Stimulated activated CD4-positive, alpha-beta T cell treated with anti-CD3 and anti-CD28 coated beads, Interleukin-15, amount 100 ng/mL, for 24 hours (primary cell): ENCODE results near the gene COL5A3.
"Not testable (repeated sequence)": the region's sequence is repeated elsewhere in the genome, so short reads cannot be mapped to it uniquely, and the experiment has no call there.

Source experiments
- DNase-seq: peaks from one replicate; pipeline ENCODE4 v3.0.0-alpha.2; 2020

The COL5A3 gene

DNA sequence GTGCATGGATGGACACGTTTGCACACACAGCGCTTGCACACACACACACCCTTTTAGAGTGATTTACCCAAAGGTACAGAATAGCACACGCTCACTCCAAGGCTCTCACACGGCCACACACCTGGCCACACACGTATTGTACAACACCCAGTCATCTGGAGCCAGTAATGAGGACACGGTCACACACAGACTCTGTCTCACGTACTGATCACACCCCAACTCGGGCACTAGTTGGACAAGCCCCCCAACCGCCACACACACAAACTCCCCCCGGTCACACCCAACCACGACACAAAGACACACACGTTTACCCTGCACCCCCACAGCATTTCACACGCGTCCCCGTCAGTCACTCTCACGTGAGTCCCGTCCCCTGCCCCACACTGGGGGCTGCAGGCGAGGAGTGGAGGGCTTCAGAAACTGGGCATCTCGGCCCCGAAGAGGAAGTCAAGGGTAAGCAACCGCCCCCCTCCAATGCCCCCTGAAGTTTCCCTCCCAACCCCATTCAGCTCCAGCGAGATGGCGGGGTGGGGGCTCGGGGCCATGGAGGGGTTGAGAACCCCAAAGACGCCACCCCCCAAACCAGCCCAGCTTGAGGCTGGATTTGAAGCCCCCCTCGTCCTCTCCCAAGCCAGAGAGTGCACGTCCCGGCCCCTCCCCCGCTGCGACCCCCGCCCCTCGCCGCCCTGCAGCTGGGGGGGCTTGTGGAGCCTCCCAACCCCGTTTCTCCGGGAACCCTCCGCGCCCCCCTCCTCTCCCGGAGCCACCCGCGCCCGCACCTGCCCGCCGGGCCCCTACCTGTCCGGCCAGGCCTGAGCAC is 74.6 kb downstream of the COL5A3 start:
- no peak for DNase-seq

DNA sequence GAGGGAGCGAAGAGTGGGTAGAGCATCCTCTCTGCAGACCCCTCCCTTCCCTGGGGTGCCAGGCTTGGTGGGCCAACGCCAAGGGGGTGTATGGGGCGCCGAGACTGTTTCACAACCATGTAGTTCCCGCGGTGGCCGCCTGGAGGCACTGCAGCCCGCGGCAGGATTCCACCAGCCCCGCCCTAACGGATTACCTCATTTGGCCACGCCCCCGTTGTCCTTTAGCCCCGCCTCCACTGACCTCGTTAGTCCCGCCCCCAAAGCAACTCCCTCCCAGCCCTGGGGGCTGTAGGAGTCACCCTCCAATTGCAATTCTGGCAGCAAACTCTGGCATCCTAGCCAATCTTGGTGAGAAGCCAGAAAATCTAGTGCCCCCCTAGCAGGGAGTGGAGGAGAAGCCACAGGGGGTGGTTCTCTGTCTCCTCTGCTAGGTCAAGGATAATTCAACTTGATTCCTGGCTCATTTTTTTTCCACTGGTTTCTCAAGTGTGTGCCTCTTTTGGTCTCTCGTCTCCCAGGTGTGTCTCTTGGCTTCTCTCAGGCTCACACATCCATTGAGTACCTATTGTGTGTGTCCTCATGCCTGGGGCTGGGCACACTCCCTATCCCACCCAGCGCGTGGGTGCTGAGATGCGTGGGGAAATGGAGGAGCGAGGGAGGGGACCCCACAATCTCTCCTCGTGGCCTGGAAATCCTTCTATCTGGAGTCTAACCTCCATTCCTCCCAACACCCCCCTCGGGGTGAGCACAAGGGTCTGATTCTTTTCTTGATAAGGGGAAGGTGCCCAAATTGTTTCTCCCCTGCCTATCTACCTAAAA is 76.0 kb downstream of the COL5A3 start:
- peak; percentile 88 for DNase-seq

DNA sequence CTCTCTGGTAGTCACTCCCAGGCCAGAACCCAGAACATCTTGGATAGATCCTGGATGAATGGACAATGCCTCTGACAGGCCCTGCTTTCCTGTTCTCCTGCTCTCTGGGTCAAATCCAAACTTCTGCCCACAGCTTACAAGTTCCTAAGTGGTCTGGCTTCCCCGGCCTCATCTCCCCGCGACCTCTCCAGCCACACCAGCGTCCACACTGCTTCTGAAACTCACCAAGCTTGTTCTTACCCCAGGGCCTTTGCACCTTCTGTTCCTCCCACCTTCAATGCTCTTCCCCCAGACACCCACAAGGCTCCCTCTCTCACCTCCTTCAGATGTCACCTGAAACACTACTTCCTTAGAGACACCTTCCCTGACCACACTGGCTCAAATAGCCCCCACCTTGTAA is 77.5 kb downstream of the COL5A3 start:
- DNase-seq: no peak

DNA sequence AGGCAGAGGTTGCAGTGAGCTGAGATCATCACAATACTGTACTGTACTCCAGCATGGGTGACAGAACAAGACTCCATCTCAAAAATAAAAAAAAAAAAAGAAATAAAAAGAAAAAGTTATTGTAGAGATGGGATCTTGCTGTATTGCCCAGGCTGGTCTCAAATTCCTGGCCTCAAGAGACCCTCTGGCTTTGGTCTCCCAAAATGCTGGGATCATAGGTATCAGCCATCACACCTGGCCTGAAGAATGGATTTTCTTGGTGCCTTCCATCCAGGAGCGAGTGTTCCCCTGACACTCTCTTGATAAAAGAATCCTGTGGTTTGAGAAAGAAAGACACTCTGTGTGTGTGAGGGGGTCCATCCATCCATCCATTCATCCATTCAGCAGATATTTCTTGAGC is 78.7 kb downstream of the COL5A3 start:
- no peak for DNase-seq

DNA sequence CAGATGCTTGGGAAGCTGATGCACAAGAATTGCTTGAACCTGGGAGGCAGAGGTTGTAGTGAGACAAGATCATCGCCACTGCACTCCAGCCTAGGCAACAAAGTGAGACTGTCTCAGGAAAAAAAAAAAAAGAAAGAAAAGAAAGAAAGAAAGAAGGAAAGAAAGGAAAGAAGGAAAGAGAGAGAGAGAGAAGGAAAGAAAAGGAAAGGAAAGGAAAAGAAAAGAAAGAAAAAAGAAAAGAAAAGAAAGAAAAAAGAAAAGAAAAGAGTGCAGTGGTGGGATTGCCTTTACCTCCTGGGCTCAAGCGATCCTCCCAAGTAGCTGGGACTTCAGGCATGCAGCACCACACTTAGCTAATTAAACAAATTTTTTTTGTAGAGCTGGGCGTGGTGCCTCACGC is 86.9 kb downstream of the COL5A3 start:
- no peak for DNase-seq

DNA sequence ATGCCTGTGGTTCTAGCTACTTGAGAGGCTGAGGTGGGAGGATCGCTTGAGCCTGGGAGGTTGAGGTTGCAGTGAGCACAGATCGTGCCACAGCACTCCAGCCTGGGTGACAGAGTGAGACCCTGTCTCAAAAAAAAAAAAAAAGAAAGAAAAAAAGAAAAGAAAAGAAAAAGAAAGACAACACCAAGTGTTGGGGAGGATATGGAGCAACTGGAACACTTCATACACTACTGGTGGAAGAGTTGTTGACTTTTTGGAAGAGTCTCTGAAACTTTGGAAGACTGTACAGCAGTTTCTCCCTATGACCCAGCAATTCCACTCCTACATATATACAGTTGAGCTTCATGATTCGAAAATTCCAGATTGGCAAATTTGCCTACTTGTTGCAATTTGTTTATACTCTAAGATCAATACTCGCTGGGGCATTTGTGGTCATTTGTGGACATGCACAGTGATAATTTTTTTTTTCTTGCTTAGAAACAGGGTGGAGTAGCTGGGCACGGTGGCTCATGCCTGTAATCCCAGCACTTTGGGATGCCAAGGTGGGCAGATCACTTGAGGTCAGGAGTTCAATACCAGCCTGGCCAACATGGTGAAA is 87.4 kb downstream of the COL5A3 start:
- not testable (repeated sequence) for DNase-seq

GRCh38 chr19:9917321-9917720 is 93.0 kb downstream of the COL5A3 start:
- peak; percentile 29 for DNase-seq

- no peak for DNase-seq
These were observed 93.6 kb downstream of the COL5A3 start for GRCh38 chr19:9916719-9917118.

- peak; percentile 90 for DNase-seq
These were observed 95.7 kb downstream of the COL5A3 start for GRCh38 chr19:9914315-9915207.

- no peak for DNase-seq
These were observed 96.3 kb downstream of the COL5A3 start for GRCh38 chr19:9914001-9914314.

DNA sequence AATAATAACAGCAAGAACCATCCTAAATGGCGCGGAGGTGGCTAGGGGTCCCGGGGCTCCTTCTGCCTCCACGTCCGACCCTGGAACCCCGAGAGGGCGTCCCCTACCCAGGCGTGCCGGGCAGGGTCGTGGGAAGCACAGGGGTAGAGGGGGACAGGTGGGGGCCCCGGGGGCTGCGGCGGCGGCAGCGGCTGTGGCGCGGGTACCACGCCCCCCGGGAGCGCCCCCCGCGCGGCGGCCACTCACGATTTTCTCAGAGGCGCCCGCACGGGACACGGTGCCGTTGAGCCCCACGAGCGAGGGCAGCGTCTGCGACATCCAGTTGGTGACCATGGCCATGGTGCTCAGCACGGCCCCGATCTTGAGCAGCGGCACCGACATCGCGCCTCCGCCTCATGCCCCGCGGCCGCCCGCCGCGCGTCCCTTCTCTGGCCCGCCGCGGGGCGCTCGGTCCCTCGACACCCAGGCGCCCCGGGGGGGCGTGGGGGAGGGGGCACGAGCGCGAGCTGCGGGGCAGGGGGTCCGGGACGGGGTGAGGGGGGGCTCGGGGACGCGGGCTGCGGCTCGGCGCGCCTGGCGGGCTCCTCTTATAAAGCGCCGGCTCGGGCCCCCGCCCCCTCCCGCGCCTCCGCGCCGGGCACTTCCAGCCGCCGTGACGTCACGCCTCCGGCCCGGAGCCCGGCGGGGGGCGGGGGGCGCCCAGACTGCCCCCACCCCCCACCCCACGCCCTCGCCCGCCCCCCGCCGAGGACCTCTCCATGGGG is 96.9 kb downstream of the COL5A3 start:
- peak; percentile 26 for DNase-seq

- DNase-seq: no peak
These were observed 97.6 kb downstream of the COL5A3 start for GRCh38 chr19:9912551-9913236.

DNA sequence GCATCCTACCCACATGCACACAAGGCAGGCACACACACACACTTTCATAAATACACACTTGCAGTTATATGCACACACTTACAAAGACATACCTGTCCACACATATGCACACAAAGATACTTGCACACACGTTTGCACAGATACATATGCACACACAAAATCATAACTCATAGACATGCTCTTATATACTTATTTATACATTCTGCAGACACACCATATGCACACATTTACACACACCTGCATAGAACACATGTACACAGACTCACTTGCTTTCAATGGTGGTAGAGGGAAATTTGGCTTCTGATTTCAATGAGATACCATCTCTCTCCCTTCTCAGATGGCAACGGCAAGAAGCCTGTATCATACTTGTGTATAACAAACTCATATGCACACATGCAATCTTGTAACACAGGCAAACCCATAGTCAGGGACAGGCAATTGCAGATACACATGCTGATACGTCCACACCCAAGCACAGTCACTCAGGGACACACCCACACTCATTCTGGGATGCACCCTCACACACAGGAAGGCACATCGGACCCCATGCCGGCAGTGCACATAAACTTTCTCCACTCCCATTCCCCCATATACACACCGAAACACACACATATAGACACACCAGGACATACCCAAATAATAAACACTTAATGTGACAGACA is 98.6 kb downstream of the COL5A3 start:
- DNase-seq: no peak

- DNase-seq: no peak
These were observed 99.7 kb downstream of the COL5A3 start for GRCh38 chr19:9910625-9911024.
